Measurements from ENCODE around the gene KRT2. TPM values are rescaled to one million over a fixed set of nuclear protein-coding genes. Genes with fewer than 3 reads are reported as not detected.

KRT2 gene
- total RNA-seq = not detected in 3 replicates

DNA sequence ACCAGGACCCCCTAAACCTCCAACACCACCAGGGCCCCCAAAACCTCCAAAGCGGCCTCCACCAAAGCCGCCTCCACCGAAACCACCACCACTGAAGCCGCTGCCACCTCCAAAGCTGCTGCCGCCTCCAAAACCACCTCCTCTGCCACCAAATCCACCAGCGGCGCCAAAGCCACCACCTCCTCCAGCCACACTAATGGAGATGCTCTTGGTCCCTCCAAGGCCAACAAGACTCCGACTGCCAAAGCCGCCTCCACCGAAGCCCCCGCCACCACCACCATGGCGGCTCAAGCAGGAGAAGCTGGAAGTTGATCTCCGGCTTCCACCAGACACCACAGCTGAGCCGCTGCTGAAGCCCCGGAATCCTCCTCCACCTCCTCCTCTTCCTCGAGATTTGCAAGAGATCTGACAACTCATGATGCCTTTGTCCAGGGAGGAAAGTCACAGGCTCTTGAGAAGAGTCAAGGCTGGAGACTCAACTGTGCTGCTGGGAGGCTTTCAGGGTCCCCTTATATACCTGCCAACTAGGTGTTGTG, at the start of gene KRT2:
Gene KRT2 (minus strand): TSS at position 486 of the 536 bp plus-strand sequence. CDS start 69 bp downstream, at position 417.
- DNase-seq (ENCODE audit: low spot score in 2 of 2, unreplicated experiment in 2 of 2) = no peak

DNA sequence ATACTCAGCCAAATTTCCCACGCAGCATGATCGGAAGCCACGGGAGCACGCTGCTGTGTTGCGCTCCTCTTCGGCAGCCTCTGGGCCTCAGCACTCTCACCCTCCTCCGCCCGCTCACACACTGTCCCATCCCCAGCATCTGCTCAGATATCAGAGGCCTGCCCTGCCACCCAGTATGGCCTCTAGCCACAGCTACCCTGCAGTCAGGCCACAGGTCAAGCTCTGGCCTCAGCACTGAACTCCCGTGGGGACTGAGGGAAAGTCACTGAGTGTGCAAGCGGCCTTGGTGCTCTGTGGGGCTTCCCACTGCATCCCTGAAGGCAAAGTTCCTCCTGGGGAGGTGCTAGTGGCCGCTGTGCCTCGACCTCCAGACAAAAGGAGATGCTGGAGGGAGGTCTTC, 49.3 kb upstream of the KRT2 start:
- Mint-ChIP-seq H3K4me3 (no peak overlapping the region), H3K36me3 (no peaks in the 10 kb centered on the region), H3K9me3 (no peaks in the 10 kb centered on the region), H3K4me1 (no peaks in the 10 kb centered on the region), H3K27ac (no peak overlapping the region), H3K27me3 (ENCODE audit: low read depth) (peaks cover 78% of the 10 kb centered on the region)
- TF ChIP-seq, protein P1, sequence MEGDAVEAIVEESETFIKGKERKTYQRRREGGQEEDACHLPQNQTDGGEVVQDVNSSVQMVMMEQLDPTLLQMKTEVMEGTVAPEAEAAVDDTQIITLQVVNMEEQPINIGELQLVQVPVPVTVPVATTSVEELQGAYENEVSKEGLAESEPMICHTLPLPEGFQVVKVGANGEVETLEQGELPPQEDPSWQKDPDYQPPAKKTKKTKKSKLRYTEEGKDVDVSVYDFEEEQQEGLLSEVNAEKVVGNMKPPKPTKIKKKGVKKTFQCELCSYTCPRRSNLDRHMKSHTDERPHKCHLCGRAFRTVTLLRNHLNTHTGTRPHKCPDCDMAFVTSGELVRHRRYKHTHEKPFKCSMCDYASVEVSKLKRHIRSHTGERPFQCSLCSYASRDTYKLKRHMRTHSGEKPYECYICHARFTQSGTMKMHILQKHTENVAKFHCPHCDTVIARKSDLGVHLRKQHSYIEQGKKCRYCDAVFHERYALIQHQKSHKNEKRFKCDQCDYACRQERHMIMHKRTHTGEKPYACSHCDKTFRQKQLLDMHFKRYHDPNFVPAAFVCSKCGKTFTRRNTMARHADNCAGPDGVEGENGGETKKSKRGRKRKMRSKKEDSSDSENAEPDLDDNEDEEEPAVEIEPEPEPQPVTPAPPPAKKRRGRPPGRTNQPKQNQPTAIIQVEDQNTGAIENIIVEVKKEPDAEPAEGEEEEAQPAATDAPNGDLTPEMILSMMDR (IDR thresholded peaks at IDR 0.05; ENCODE audit: unreplicated experiment) = no peak
- DNase-seq (ENCODE audit: low spot score in 2 of 2, unreplicated experiment in 2 of 2) = no peak

More for the DNA sequence above, at the start of gene KRT2:
- peaks cover 4% of the 10 kb centered on the region for H3K4me1 Mint-ChIP-seq
- H3K27ac Mint-ChIP-seq = no peak within 1 kb of the TSS
- H3K4me3 Mint-ChIP-seq = no peak within 1 kb of the TSS
- H3K27me3 Mint-ChIP-seq (ENCODE audit: low read depth) = peaks cover 79% of the 10 kb centered on the region
- peaks cover 6% of the 10 kb centered on the region for H3K9me3 Mint-ChIP-seq
- TF ChIP-seq, protein P1 (IDR thresholded peaks at IDR 0.05; ENCODE audit: unreplicated experiment) = no peak
- H3K36me3 Mint-ChIP-seq = no peaks in the 10 kb centered on the region

DNA sequence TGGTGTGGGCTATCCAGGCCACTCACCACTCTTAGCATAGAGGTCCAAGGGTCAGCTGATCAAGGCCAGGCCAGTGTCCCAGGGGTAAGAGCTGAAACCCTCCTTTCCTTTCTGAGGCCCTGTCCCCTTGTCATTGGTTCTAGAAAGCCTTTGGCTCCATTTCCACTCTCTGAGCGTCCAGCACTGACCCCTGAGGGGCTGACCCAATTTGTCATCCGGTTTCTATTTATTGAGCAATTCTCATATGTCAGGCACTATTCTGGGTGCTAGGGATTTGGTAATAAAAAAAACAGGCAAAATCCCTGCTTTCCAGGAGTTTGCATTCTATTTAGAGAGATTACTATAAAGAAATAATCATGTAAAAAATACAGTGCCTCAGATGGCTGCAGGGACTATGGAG, 47.9 kb upstream of the KRT2 start:
- Mint-ChIP-seq H3K36me3 (no peaks in the 10 kb centered on the region), H3K27ac (no peak overlapping the region), H3K4me3 (no peak overlapping the region), H3K27me3 (ENCODE audit: low read depth) (peaks cover 82% of the 10 kb centered on the region), H3K4me1 (no peaks in the 10 kb centered on the region), H3K9me3 (no peaks in the 10 kb centered on the region)
- TF ChIP-seq, protein P1 (IDR thresholded peaks at IDR 0.05; ENCODE audit: unreplicated experiment) = no peak
- DNase-seq (ENCODE audit: low spot score in 2 of 2, unreplicated experiment in 2 of 2) = no peak

DNA sequence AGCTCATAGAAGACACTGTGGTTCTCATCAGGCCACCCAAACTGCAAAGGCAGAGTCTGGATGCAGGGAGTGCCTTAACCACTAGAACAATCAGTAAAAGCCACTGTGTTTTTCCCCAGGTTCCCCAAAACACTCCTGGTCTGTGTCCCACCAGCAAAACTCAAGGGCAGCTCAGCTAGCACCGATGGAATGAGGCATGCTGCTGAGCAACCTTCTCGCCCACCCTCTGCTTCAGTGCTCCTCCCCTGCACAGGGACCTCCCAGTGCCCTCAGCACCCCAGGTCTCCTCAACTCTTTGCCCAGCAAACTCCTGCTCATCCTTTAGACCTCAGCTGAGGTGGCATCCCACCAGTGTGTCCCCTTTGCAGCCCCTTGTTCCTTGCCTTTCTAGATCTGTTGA, 47.4 kb upstream of the KRT2 start:
- peaks cover 81% of the 10 kb centered on the region for H3K27me3 Mint-ChIP-seq (ENCODE audit: low read depth)
- H3K27ac Mint-ChIP-seq = no peak overlapping the region
- H3K4me1 Mint-ChIP-seq = no peaks in the 10 kb centered on the region
- DNase-seq (ENCODE audit: low spot score in 2 of 2, unreplicated experiment in 2 of 2) = no peak
- TF ChIP-seq, protein P1 (IDR thresholded peaks at IDR 0.05; ENCODE audit: unreplicated experiment) = no peak
- no peaks in the 10 kb centered on the region for H3K36me3 Mint-ChIP-seq
- no peaks in the 10 kb centered on the region for H3K9me3 Mint-ChIP-seq
- no peak overlapping the region for H3K4me3 Mint-ChIP-seq

DNA sequence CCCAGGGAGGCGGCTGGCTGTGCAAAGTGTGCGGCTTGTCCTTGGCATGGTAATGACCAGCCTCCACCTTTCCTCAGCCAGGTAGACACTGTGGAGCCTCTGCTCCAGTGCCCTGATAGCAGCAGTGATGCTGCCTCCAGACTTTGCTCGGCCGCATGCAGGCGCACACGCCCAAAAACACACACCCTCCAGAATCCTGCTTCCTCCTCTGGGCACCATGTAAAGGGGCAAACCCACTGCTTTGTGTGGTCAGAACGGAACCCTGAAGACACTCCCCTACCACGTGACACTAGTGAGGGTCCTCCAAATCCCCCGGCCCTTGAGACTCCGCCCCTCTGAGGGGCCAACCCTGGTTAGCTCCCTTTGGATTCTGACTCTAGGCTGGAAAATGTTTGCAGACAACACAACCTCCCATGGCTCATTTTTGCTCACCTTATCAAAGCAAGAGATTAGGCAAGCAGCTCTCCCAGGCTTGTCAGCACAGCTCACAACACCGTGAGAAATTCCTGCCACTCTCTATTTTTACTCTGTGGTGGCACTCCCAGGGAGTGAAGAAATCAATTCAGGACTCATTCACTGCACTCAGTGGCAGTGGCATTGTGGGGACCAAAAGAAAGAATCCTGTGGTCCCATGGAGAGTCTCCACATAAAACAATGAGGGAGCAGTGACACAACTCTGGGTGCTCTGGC, 46.8 kb upstream of the KRT2 start:
- no peak overlapping the region for H3K27ac Mint-ChIP-seq

More for the DNA sequence above, 46.8 kb upstream of the KRT2 start:
- Mint-ChIP-seq H3K9me3 (no peaks in the 10 kb centered on the region), H3K36me3 (no peaks in the 10 kb centered on the region), H3K27me3 (ENCODE audit: low read depth) (peaks cover 81% of the 10 kb centered on the region), H3K4me1 (no peaks in the 10 kb centered on the region), H3K4me3 (no peak overlapping the region)
- TF ChIP-seq, protein P1 (IDR thresholded peaks at IDR 0.05; ENCODE audit: unreplicated experiment) = no peak
- DNase-seq (ENCODE audit: low spot score in 2 of 2, unreplicated experiment in 2 of 2) = no peak
